ENCODE measurements around the gene ATG13.

Gene ATG13

GRCh38 chr11:46609386-46609785 lies 8.0 kb upstream of the ATG13 start:
- no peak for DNase-seq

GRCh38 chr11:46611526-46612304 lies 5.6 kb upstream of the ATG13 start:
- no peak for DNase-seq

GRCh38 chr11:46612326-46612725 lies 5.0 kb upstream of the ATG13 start:
- no peak for DNase-seq

GRCh38 chr11:46615756-46616155 lies 1.6 kb upstream of the ATG13 start:
- DNase-seq = no peak

GRCh38 chr11:46616551-46617133 lies 711 bp upstream of the ATG13 start:
- DNase-seq = peak; percentile 36

- no peak for DNase-seq
These were observed 590 bp downstream of the ATG13 start for GRCh38 chr11:46617972-46618314.

GRCh38 chr11:46618837-46619236 lies 1.5 kb downstream of the ATG13 start:
- DNase-seq = no peak

- no peak for DNase-seq
These were observed 8.1 kb downstream of the ATG13 start for GRCh38 chr11:46625406-46625805.

- DNase-seq = no peak
These were observed 11.6 kb downstream of the ATG13 start for GRCh38 chr11:46628961-46629360.

- no peak for DNase-seq
These were observed 12.9 kb downstream of the ATG13 start for GRCh38 chr11:46630237-46630636.

GRCh38 chr11:46631676-46632075 lies 14.3 kb downstream of the ATG13 start:
- no peak for DNase-seq

- DNase-seq = no peak
These were observed 15.1 kb downstream of the ATG13 start for GRCh38 chr11:46632502-46632901.

- DNase-seq = no peak
These were observed 16.2 kb downstream of the ATG13 start for GRCh38 chr11:46633291-46634217.

GRCh38 chr11:46635557-46636139 lies 18.3 kb downstream of the ATG13 start:
- no peak for DNase-seq

GRCh38 chr11:46637546-46637945 lies 20.2 kb downstream of the ATG13 start:
- no peak for DNase-seq

- DNase-seq = no peak
These were observed 22.0 kb downstream of the ATG13 start for GRCh38 chr11:46639197-46639839.

GRCh38 chr11:46640036-46640788 lies 22.9 kb downstream of the ATG13 start:
- DNase-seq = no peak

- no peak for DNase-seq
These were observed 24.3 kb downstream of the ATG13 start for GRCh38 chr11:46641639-46642038.

GRCh38 chr11:46642627-46643335 lies 25.4 kb downstream of the ATG13 start:
- DNase-seq = no peak

- no peak for DNase-seq
These were observed 26.2 kb downstream of the ATG13 start for GRCh38 chr11:46643531-46643930.

GRCh38 chr11:46643986-46644385 lies 26.6 kb downstream of the ATG13 start:
- no peak for DNase-seq
